ENCODE data around the gene TRMT61B.

DNA sequence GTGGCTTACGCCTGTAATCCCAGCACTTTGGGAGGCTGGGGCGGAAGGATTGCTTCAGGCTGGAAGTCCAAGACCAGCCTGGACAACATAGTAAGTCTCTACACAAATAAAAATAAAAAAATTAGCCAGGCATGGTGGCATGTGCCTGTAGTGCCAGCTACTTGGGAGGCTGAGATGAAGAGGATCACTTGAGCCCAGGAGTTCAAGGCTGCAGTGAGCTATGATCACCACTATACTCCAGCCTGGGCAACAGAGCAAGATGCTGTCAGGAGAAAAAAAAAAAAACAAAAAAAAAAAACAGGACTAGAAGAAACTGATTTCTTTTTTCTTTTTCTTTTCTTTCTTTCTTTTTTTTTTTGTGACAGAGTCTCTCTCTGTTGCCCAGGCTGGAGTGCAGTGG lies 45.9 kb downstream of the TRMT61B start:
- TF ChIP-seq, protein P1, sequence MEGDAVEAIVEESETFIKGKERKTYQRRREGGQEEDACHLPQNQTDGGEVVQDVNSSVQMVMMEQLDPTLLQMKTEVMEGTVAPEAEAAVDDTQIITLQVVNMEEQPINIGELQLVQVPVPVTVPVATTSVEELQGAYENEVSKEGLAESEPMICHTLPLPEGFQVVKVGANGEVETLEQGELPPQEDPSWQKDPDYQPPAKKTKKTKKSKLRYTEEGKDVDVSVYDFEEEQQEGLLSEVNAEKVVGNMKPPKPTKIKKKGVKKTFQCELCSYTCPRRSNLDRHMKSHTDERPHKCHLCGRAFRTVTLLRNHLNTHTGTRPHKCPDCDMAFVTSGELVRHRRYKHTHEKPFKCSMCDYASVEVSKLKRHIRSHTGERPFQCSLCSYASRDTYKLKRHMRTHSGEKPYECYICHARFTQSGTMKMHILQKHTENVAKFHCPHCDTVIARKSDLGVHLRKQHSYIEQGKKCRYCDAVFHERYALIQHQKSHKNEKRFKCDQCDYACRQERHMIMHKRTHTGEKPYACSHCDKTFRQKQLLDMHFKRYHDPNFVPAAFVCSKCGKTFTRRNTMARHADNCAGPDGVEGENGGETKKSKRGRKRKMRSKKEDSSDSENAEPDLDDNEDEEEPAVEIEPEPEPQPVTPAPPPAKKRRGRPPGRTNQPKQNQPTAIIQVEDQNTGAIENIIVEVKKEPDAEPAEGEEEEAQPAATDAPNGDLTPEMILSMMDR (conservative IDR thresholded peaks at IDR 0.05; ENCODE audit: low read depth in 2 of 2), result no peak
- no peak for TF ChIP-seq NANOG (IDR thresholded peaks at IDR 0.05; ENCODE audit: borderline replicate concordance)
- no peak for TF ChIP-seq EZH2phosphoT487 (IDR thresholded peaks at IDR 0.05; ENCODE audit: unreplicated experiment)
- TF ChIP-seq EZH2 (IDR thresholded peaks at IDR 0.05; ENCODE audit: low read depth, unreplicated experiment), result no peak
- no peak for TF ChIP-seq CREB1 (CRISPR knock-in tag; IDR thresholded peaks at IDR 0.05; ENCODE audit: low read depth)
- no peak for TF ChIP-seq ZNF331 (CRISPR knock-in tag; IDR thresholded peaks at IDR 0.05; ENCODE audit: low read depth)
- no peak for TF ChIP-seq JUNB (IDR thresholded peaks at IDR 0.05; ENCODE audit: unreplicated experiment)
- TF ChIP-seq, protein P2, sequence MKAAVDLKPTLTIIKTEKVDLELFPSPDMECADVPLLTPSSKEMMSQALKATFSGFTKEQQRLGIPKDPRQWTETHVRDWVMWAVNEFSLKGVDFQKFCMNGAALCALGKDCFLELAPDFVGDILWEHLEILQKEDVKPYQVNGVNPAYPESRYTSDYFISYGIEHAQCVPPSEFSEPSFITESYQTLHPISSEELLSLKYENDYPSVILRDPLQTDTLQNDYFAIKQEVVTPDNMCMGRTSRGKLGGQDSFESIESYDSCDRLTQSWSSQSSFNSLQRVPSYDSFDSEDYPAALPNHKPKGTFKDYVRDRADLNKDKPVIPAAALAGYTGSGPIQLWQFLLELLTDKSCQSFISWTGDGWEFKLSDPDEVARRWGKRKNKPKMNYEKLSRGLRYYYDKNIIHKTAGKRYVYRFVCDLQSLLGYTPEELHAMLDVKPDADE (IDR thresholded peaks at IDR 0.05), result no peak
